Measurements from ENCODE around the gene MGAT5.

Gene MGAT5

DNA sequence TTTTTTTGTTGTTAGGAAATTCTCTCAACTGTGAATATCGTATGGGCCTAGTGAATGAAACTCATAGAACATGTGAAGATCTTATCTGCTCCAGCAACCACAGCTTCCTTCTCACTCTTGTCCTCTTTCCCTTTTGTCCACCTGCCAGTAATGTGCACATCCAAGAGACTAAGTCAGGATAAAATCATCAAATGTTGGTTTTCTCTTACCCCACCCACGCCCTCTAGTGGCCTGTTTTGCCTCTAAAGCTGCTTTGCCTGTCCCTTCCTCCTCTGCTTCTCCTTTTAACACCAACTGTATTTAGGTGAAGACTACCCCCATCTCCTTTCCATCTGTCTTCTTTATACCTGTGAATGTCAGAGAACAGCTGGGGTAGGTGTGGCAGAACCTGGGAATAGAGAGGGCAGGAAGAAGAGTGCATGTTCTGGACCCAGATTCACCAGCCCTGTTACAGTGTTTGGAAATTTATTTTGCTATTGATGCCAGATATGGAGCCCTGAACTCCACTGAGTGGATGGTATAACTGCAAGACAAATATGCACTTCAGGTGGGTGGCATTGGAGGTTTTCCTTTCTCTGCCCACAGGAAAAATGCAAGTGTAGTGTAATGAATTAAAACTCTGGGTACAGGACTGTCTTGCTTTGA is 8.4 kb upstream of the MGAT5 start:
- Histone ChIP-seq H3K27me3 (ENCODE audit: control insufficient read depth, insufficient read depth, low read length) (no peaks in the 10 kb centered on the region), H3K36me3 (ENCODE audit: insufficient read depth, low read length) (no peaks in the 10 kb centered on the region), H3K4me2 (ENCODE audit: low read length) (no peak overlapping the region), H3K9me3 (replicated peaks; ENCODE audit: low read length) (no peaks in the 10 kb centered on the region), H3K4me3 (ENCODE audit: low read length) (no peak overlapping the region), H3K9ac (ENCODE audit: low read depth, low read length) (no peak overlapping the region), H3K4me1 (ENCODE audit: control insufficient read depth, insufficient read depth, low read length) (no peaks in the 10 kb centered on the region)

DNA sequence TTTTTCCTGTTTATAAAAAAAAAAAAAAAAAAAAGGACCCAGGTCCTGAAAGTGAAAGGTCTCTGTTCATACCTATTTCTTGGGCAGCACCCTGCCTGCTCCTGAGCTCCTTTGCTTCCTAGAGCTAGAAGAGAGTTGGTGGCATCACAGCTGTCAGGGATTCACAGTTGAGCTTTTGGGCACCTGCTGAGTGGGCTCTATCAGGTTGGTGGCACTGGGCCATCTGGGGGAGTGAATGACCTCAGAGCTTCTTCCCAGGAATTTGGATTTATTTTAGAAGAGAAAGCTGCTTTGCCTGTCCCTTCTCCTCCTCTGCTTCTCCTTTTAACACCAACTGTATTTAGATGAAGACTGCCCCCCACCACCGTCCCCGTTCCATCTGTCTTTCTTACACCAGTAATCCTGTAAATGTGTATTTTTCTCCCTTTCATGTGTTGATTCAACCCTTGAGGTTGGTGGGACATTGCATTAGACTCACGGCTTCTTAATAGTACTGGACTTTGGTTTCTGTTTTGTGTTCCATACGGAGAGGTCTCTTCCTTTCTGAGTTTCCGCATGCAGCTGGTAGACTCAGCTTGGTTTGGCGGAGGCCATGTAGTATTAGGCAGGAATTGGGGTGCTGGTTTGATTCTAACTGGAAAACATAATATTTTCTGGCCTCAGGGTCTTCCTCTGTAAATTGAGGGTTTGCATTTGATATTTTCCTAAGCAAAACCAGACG is 7.6 kb upstream of the MGAT5 start:
- no peaks in the 10 kb centered on the region for H3K4me1 ChIP-seq (ENCODE audit: control insufficient read depth, insufficient read depth, low read length)

DNA sequence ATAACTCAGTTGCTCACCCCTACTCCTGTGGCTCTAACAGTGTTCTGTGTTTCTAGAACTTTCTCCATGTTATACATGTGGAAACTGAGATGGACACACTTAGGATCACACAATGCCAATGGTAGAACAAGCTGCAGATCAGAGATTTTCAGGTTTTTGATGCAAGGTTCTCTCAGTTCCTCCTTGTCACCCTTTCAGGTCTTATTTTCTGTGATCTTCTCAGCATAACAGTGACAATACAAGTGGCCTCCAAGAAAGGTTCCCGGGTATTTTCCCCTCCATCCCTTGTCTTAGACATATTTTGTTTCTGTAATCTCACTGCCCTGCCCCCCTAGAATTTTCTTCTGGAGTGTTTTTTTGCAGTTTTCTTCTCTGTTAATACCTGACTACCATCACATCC is 6.2 kb upstream of the MGAT5 start:
- H3K36me3 ChIP-seq (ENCODE audit: insufficient read depth, low read length), result no peaks in the 10 kb centered on the region
- no peak overlapping the region for H3K9ac ChIP-seq (ENCODE audit: low read depth, low read length)
- peaks cover 6% of the 10 kb centered on the region for H3K4me1 ChIP-seq (ENCODE audit: control insufficient read depth, insufficient read depth, low read length)
- H3K4me3 ChIP-seq (ENCODE audit: low read length), result no peak overlapping the region
- no peaks in the 10 kb centered on the region for H3K27me3 ChIP-seq (ENCODE audit: control insufficient read depth, insufficient read depth, low read length)
- H3K9me3 ChIP-seq (replicated peaks; ENCODE audit: low read length), result no peaks in the 10 kb centered on the region
- H3K4me2 ChIP-seq (ENCODE audit: low read length), result no peak overlapping the region

More for the DNA sequence above, 7.6 kb upstream of the MGAT5 start:
- Histone ChIP-seq H3K4me2 (ENCODE audit: low read length) (no peak overlapping the region), H3K27me3 (ENCODE audit: control insufficient read depth, insufficient read depth, low read length) (no peaks in the 10 kb centered on the region), H3K9ac (ENCODE audit: low read depth, low read length) (no peak overlapping the region), H3K36me3 (ENCODE audit: insufficient read depth, low read length) (no peaks in the 10 kb centered on the region), H3K4me3 (ENCODE audit: low read length) (no peak overlapping the region), H3K9me3 (replicated peaks; ENCODE audit: low read length) (no peaks in the 10 kb centered on the region)

DNA sequence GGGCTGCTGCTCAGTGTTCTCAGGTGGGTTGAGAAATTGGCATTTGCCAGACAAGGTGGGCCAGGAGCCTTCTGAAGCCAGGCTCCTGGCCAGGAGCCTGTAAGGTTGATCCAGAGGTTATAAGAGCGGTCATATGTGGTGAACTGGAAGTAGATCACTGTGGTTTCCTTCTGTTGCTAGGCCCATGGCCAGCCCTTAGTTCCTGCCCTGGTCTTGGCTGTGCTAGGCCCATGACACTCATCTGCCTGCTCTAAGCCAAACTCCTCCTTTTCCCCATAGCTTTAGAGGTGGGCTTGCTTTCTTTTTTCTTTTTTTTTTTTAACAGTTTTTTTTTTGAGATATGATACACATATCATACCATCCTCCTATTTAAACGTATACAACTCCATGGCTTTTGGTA is 5.0 kb upstream of the MGAT5 start:
- Histone ChIP-seq H3K4me2 (ENCODE audit: low read length) (no peak overlapping the region), H3K36me3 (ENCODE audit: insufficient read depth, low read length) (no peaks in the 10 kb centered on the region), H3K27me3 (ENCODE audit: control insufficient read depth, insufficient read depth, low read length) (no peaks in the 10 kb centered on the region), H3K9ac (ENCODE audit: low read depth, low read length) (no peak overlapping the region), H3K4me1 (ENCODE audit: control insufficient read depth, insufficient read depth, low read length) (peaks cover 6% of the 10 kb centered on the region), H3K4me3 (ENCODE audit: low read length) (no peak overlapping the region), H3K9me3 (replicated peaks; ENCODE audit: low read length) (no peaks in the 10 kb centered on the region)

DNA sequence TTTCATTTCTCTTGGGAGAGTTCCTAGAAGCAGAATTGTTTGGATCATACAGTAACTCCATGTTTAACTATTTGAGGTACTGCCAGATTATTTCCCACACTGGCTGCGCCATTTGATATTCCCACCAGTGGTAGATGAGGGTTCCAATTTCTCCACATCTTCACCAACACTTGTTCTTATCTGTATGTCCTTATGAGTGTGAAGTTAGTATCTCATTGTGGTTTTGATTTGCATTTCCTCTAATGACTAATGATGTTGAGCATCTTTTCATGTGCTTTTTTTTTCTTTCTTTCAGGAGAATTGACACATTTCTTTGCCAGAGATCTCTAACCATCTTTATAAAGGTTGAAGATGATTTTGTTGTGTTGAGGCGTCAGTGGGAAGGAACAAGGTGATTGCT is 4.1 kb upstream of the MGAT5 start:
- H3K9me3 ChIP-seq (replicated peaks; ENCODE audit: low read length), result no peaks in the 10 kb centered on the region
- H3K4me2 ChIP-seq (ENCODE audit: low read length), result no peak overlapping the region
- H3K9ac ChIP-seq (ENCODE audit: low read depth, low read length), result no peak overlapping the region
- H3K4me3 ChIP-seq (ENCODE audit: low read length), result no peak overlapping the region
- H3K36me3 ChIP-seq (ENCODE audit: insufficient read depth, low read length), result peaks cover 3% of the 10 kb centered on the region
- H3K4me1 ChIP-seq (ENCODE audit: control insufficient read depth, insufficient read depth, low read length), result peaks cover 6% of the 10 kb centered on the region
- no peaks in the 10 kb centered on the region for H3K27me3 ChIP-seq (ENCODE audit: control insufficient read depth, insufficient read depth, low read length)

DNA sequence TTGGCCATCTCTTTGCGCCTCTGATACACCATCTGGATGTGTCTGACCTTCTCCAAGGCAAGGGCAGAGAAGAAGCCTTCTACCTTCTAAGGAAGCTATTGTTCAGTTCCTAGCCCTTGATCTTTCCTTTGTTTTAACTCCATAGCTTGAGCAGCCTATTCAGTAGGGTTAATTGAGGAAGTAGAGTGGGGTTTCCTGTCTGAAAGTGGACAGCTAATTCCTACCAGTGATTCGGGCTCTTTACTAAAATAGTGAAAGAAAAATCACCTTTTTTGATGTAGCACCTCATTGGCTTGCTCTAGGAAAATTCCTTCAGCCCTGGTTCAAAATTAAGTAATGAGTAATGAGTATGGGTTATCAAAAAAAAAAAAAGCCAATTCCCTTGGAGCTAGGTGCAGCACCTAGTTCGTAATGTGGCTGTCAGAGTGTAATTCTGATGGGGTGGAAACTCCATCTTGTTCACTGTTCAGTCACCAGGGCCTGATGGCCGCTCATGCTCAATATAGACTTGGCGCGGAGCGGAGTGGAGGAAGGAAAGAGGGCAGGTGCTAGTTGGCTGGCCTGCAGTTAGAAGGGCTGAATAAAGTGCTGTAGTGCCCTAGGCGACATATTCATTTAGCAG is 2.9 kb upstream of the MGAT5 start:
- no peaks in the 10 kb centered on the region for H3K27me3 ChIP-seq (ENCODE audit: control insufficient read depth, insufficient read depth, low read length)
- no peak overlapping the region for H3K4me3 ChIP-seq (ENCODE audit: low read length)
- H3K4me2 ChIP-seq (ENCODE audit: low read length), result no peak overlapping the region
- no peaks in the 10 kb centered on the region for H3K9me3 ChIP-seq (replicated peaks; ENCODE audit: low read length)
- peaks cover 3% of the 10 kb centered on the region for H3K36me3 ChIP-seq (ENCODE audit: insufficient read depth, low read length)
- H3K4me1 ChIP-seq (ENCODE audit: control insufficient read depth, insufficient read depth, low read length), result peaks cover 6% of the 10 kb centered on the region
- no peak overlapping the region for H3K9ac ChIP-seq (ENCODE audit: low read depth, low read length)

DNA sequence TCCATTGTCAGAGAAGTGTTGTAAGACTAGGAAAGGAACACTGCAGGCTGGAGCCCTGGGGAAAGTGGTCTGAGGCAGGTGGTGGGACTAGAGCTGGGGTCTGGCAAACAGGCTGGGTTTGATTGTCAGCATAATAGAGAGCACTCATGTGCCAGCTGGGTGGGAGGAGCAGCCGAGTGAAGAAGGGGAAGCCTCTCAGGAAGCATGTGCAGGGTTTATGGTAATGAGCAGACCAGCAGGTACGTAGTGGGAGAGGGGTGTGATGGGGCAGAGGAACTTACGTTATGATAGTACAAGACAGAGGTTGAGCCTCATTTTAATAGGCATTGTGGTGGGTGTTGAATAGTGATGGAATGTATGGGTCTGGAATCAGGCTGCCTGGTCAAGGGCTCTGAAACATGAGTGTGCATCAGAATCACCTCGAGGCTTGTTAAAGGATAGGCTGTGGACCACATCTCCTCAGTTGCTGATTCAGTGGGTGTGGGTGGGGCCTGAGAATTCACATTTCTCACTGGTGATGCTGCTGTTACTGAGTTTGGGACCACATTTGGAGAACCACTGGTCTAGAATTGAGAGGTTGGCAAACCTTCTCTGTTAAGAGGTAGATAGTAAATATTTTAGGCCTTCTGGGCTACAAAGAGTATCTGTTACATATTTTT is 1.7 kb upstream of the MGAT5 start:
- H3K4me2 ChIP-seq (ENCODE audit: low read length), result no peak overlapping the region
- no peak overlapping the region for H3K9ac ChIP-seq (ENCODE audit: low read depth, low read length)
- peaks cover 6% of the 10 kb centered on the region for H3K4me1 ChIP-seq (ENCODE audit: control insufficient read depth, insufficient read depth, low read length)
- no peaks in the 10 kb centered on the region for H3K27me3 ChIP-seq (ENCODE audit: control insufficient read depth, insufficient read depth, low read length)
- H3K36me3 ChIP-seq (ENCODE audit: insufficient read depth, low read length), result peaks cover 3% of the 10 kb centered on the region
- H3K9me3 ChIP-seq (replicated peaks; ENCODE audit: low read length), result no peaks in the 10 kb centered on the region
- no peak overlapping the region for H3K4me3 ChIP-seq (ENCODE audit: low read length)

DNA sequence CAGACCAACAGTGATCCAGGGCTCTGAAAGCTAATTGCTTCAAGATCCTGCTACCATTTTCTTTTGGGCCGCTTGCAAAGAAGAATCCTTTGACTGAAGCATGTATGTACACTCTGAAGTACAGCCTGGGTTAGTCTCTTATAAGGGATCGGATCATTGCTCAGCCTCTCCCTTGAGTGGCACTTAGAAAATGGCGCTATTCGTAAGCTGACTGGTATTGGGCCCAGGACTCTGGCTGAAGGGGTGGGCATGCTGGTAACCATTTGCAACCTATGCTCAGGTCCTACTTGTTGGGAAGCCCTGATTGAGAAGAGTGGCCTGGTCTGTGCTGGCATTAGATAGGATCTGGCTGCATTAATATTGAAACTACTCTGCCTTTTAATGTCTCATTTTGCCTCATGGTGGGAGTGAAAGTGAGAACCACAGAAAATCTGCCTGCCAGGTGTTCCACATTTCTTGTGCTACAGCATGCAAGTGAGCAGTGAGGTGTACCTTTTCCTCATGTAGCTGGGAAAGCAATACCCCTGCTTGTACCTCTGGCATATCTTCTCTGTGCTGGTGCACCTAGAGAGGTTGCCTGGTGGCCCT is 661 bp upstream of the MGAT5 start:
- H3K4me3 ChIP-seq (ENCODE audit: low read length), result no peak overlapping the region

DNA sequence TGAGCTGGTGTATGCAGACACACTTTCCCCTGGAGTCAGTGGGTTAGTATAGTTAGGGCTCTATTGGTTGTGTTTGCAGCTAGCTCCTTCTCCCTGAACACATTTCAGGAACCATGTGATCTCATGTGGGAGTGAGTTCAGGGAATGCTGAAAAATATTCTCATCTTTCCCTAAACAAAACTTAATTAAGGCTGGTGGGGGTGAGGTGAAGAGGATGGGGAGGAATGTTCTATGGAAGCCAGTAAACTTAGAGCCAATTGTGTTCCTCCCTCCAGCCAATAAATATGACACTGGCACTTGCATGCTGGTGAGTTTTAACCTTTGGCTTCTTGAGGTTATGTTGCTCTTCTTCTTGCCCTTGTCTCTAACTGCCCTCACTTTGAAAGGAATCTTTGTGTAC is 952 bp downstream of the MGAT5 start:
- peaks cover 3% of the 10 kb centered on the region for H3K36me3 ChIP-seq (ENCODE audit: insufficient read depth, low read length)
- no peak overlapping the region for H3K9ac ChIP-seq (ENCODE audit: low read depth, low read length)
- H3K4me3 ChIP-seq (ENCODE audit: low read length), result no peak overlapping the region
- no peaks in the 10 kb centered on the region for H3K27me3 ChIP-seq (ENCODE audit: control insufficient read depth, insufficient read depth, low read length)
- no peak overlapping the region for H3K4me2 ChIP-seq (ENCODE audit: low read length)
- peaks cover 11% of the 10 kb centered on the region for H3K4me1 ChIP-seq (ENCODE audit: control insufficient read depth, insufficient read depth, low read length)
- no peaks in the 10 kb centered on the region for H3K9me3 ChIP-seq (replicated peaks; ENCODE audit: low read length)

More for the DNA sequence above, 661 bp upstream of the MGAT5 start:
- peaks cover 3% of the 10 kb centered on the region for H3K36me3 ChIP-seq (ENCODE audit: insufficient read depth, low read length)
- no peaks in the 10 kb centered on the region for H3K9me3 ChIP-seq (replicated peaks; ENCODE audit: low read length)
- H3K4me1 ChIP-seq (ENCODE audit: control insufficient read depth, insufficient read depth, low read length), result peaks cover 6% of the 10 kb centered on the region
- H3K27me3 ChIP-seq (ENCODE audit: control insufficient read depth, insufficient read depth, low read length), result no peaks in the 10 kb centered on the region
- no peak overlapping the region for H3K9ac ChIP-seq (ENCODE audit: low read depth, low read length)
- H3K4me2 ChIP-seq (ENCODE audit: low read length), result no peak overlapping the region

DNA sequence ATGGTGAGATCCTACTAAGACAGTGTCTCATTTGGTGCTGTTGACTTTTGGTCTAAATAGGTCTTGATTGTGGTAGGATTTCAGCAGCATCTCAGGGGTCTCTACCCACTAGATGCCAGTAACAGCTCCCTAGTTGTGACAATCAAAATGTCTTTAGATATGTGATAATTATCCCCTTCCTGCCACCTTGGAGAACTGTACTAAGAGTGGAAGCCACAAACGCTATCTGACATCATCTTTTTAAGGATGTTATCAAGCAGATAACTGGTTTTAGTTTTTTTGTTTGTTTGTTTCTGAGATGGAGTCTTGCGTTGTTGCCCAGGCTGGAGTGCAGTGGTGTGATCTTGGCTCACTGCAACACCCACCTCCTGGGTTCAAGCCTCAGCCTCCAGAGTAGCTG is 3.1 kb downstream of the MGAT5 start:
- peaks cover 32% of the 10 kb centered on the region for H3K4me1 ChIP-seq (ENCODE audit: control insufficient read depth, insufficient read depth, low read length)
- H3K4me2 ChIP-seq (ENCODE audit: low read length), result no peak overlapping the region
- H3K27me3 ChIP-seq (ENCODE audit: control insufficient read depth, insufficient read depth, low read length), result no peaks in the 10 kb centered on the region
- no peak overlapping the region for H3K4me3 ChIP-seq (ENCODE audit: low read length)
- H3K36me3 ChIP-seq (ENCODE audit: insufficient read depth, low read length), result peaks cover 3% of the 10 kb centered on the region
- H3K9ac ChIP-seq (ENCODE audit: low read depth, low read length), result no peak overlapping the region
- no peaks in the 10 kb centered on the region for H3K9me3 ChIP-seq (replicated peaks; ENCODE audit: low read length)

DNA sequence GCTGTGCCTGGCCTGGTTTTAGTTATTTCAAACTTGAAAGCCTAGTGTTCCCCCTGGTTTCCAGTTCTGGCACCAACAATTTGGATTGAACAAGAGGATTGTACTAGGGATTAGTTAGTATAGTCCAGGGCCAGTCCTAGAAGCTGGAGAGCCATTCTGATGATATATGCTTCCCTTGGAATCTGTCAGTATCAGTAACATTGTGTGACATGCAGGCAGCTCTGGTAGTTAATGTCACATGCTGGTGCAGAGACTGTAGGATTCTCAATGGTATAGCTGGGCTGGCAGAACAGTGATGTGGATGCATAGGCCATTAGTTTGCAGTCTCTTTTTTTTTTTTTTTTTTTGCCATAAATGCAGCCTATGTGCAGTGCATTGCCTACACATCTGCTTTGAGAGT is 3.6 kb downstream of the MGAT5 start:
- Histone ChIP-seq H3K27me3 (ENCODE audit: control insufficient read depth, insufficient read depth, low read length) (no peaks in the 10 kb centered on the region), H3K36me3 (ENCODE audit: insufficient read depth, low read length) (peaks cover 3% of the 10 kb centered on the region), H3K9ac (ENCODE audit: low read depth, low read length) (no peak overlapping the region), H3K4me1 (ENCODE audit: control insufficient read depth, insufficient read depth, low read length) (peaks cover 30% of the 10 kb centered on the region), H3K4me2 (ENCODE audit: low read length) (no peak overlapping the region), H3K9me3 (replicated peaks; ENCODE audit: low read length) (no peaks in the 10 kb centered on the region), H3K4me3 (ENCODE audit: low read length) (no peak overlapping the region)
